Effector CD8-positive, alpha-beta T cell (primary cell): ENCODE measurements around the gene SCPEP1.

ENCODE experiments used
- DNase-seq: peaks from one replicate; lab custom pipeline; 2025; lab: John Stamatoyannopoulos, UW

Gene SCPEP1

GRCh38 chr17:57002904-57003303 lies 25.0 kb downstream of the SCPEP1 start:
- no peak for DNase-seq

- DNase-seq: no peak
Measured at GRCh38 chr17:57004944-57005579, 27.1 kb downstream of the SCPEP1 start.

- DNase-seq: no peak
Measured at GRCh38 chr17:57006040-57006439, 28.1 kb downstream of the SCPEP1 start.

- DNase-seq: no peak
Measured at GRCh38 chr17:57008958-57009357, 31.0 kb downstream of the SCPEP1 start.

- DNase-seq: peak; percentile 9
Measured at GRCh38 chr17:57009737-57010445, 32.0 kb downstream of the SCPEP1 start.

- DNase-seq: no peak
Measured at GRCh38 chr17:57010487-57010886, 32.6 kb downstream of the SCPEP1 start.

- DNase-seq: no peak
Measured at GRCh38 chr17:57011491-57012015, 33.6 kb downstream of the SCPEP1 start.

GRCh38 chr17:57016071-57016763 lies 38.3 kb downstream of the SCPEP1 start:
- no peak for DNase-seq

GRCh38 chr17:57016764-57017116 lies 38.8 kb downstream of the SCPEP1 start:
- DNase-seq: no peak

GRCh38 chr17:57017625-57018024 lies 39.7 kb downstream of the SCPEP1 start:
- no peak for DNase-seq

- no peak for DNase-seq
Measured at GRCh38 chr17:57020208-57020607, 42.3 kb downstream of the SCPEP1 start.

GRCh38 chr17:57021226-57021940 lies 43.5 kb downstream of the SCPEP1 start:
- DNase-seq: no peak

GRCh38 chr17:57025876-57026275 lies 47.9 kb downstream of the SCPEP1 start:
- no peak for DNase-seq

- no peak for DNase-seq
Measured at GRCh38 chr17:57027852-57028251, 49.9 kb downstream of the SCPEP1 start.

- DNase-seq: no peak
Measured at GRCh38 chr17:57032343-57032742, 54.4 kb downstream of the SCPEP1 start.

- no peak for DNase-seq
Measured at GRCh38 chr17:57033296-57033695, 55.4 kb downstream of the SCPEP1 start.

- no peak for DNase-seq
Measured at GRCh38 chr17:57034807-57035754, 57.1 kb downstream of the SCPEP1 start.

- DNase-seq: no peak
Measured at GRCh38 chr17:57035971-57036481, 58.1 kb downstream of the SCPEP1 start.

GRCh38 chr17:57037411-57037810 lies 59.5 kb downstream of the SCPEP1 start:
- no peak for DNase-seq

GRCh38 chr17:57038486-57038885 lies 60.6 kb downstream of the SCPEP1 start:
- no peak for DNase-seq

- no peak for DNase-seq
Measured at GRCh38 chr17:57040571-57040970, 62.6 kb downstream of the SCPEP1 start.
